UCSD-AML1 (cell line): Measurements from ENCODE around the gene SLC13A2.
"Not testable (repeated sequence)": the region's sequence is repeated elsewhere in the genome, so short reads cannot be mapped to it uniquely, and the experiment has no call there.

ENCODE experiments used
- DNase-seq: peaks from one replicate; lab custom pipeline; 2025; ENCODE audit not compliant: unreplicated experiment; lab: John Stamatoyannopoulos, UW

Gene SLC13A2, protein sequence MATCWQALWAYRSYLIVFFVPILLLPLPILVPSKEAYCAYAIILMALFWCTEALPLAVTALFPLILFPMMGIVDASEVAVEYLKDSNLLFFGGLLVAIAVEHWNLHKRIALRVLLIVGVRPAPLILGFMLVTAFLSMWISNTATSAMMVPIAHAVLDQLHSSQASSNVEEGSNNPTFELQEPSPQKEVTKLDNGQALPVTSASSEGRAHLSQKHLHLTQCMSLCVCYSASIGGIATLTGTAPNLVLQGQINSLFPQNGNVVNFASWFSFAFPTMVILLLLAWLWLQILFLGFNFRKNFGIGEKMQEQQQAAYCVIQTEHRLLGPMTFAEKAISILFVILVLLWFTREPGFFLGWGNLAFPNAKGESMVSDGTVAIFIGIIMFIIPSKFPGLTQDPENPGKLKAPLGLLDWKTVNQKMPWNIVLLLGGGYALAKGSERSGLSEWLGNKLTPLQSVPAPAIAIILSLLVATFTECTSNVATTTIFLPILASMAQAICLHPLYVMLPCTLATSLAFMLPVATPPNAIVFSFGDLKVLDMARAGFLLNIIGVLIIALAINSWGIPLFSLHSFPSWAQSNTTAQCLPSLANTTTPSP

DNA sequence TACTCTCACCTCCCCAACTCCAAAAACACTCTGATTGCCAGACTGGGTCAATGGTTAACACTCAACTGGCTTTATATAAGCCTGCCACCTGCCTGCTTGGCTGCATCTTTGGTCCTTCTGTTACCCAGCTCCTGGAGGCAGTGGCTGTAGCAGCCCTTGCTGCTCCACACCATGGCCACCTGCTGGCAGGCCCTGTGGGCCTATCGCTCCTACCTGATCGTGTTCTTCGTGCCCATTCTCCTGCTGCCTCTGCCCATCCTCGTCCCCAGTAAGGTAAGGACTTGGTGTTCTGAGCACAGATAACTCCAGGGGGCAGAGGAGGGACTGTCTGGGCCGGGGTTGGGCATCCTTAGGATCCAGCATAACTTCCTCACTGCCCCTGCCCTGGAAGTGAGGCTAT lies at the start of gene SLC13A2:
TSS of gene SLC13A2 (plus strand) at position 103 of the 400 bp plus-strand sequence. CDS start at position 172, 69 bp downstream.
- DNase-seq: no peak

DNA sequence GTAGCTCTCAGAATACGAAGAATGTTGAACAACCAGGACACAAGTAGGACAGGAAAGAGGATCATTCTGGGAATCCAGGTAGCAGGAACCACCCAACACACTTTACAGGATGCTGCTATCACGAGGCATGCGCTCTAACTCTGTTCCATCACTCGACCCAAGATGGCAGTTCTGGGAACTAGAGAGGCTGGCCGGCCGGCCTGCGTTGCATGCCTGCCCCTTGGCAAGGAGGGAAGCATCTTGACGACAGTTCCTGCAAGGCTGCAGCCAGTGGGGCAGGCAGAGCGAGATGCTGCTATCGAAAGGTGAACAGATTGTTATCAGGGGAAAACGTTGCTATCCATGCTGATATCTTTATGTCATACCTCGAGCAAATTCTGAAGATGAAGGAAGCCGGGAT lies 48.2 kb upstream of the SLC13A2 start:
- no peak for DNase-seq

DNA sequence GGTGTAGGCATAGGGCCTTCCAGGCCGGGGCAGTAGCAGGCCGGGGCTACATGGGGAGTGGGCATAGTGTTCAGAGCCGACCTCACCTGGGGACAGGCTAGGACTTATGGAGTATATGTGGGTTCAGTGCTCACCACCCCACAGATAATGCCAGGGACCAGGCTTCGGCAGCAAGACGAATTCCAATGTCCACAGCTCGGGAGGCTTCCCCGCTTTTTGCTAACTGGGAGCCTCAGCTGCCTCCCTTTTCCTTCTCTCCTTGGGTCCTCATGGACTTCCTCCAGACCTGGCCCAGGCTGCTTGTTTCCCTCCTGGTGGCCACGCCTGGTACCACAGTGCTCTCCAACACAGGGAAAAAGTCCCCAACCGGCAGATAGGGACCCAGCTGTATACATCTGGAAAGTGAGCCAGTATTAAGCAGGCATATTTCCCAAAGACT lies 47.3 kb upstream of the SLC13A2 start:
- peak; percentile 29 for DNase-seq

DNA sequence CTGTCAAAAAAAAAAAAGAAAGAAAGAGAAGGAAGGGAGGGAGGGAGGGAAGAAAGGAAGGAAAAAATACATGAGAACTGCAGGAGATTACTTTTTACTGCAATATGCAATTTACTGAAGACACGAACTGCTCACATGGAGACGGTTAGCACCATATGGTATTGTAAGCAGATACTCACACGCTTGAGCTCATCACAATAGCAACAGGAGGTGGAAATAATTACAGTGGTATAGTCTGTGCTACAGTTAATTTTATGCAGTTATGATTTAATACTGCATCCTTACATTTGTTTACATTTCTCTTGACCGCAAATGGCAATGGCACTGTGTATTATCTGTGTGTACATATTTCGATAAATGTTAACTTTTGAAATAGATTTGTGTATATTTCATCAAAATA lies 46.1 kb upstream of the SLC13A2 start:
- DNase-seq: no peak

DNA sequence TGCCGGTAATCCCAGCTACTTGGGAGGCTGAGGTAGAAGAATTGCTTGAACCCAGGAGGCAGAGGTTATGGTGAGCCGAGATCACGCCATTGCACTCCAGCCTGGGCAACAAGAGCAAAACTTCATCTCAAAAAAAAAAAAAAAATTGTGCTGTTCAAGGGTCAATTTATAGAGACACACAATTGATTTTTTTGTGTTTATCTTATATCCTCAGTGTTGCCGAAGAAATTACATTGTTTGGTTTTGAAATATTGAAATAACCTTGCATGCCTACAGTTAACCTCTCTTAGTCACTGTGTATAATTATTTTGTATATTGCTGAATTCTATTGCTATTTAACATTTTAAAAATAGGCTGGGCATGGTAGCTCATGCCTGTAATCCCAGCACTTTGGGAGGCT lies 45.5 kb upstream of the SLC13A2 start:
- DNase-seq: not testable (repeated sequence)

DNA sequence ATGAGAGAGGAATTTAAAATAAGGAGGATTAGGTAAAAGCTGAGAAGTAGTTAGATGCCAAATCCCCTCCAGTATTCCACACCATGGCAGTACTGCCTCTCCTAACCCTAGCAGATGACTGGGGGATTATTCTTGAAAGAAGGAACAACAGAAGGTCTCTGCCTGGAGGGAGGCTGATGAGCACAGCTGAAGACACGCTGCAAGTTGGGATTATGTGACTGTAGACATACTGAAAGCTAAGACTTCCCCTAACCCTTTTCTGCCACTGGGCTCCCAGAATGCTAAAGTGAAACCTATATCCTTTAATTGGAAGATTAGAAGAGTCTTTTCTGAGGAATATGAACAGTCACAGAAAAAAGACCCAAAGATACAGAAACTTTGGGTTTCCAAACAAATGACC lies 39.7 kb upstream of the SLC13A2 start:
- DNase-seq: no peak

DNA sequence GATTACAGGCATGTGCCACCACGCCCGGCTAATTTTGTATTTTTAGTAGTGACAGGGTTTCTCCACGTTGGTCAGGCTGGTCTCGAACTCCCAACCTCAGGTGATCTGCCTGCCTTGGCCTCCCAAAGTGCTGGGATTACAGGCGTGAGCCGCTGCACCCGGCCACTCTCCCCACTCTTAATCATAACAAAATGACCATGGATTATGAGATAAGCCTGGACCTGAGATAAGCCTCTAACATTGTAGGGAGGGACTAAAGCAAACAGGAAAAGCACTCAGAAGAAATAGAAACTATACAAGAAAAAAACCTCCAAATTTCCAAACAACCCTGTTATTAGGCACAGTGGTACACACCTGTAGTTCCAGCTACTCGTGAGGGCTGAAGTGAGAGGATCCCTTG lies 39.1 kb upstream of the SLC13A2 start:
- DNase-seq: not testable (repeated sequence)

DNA sequence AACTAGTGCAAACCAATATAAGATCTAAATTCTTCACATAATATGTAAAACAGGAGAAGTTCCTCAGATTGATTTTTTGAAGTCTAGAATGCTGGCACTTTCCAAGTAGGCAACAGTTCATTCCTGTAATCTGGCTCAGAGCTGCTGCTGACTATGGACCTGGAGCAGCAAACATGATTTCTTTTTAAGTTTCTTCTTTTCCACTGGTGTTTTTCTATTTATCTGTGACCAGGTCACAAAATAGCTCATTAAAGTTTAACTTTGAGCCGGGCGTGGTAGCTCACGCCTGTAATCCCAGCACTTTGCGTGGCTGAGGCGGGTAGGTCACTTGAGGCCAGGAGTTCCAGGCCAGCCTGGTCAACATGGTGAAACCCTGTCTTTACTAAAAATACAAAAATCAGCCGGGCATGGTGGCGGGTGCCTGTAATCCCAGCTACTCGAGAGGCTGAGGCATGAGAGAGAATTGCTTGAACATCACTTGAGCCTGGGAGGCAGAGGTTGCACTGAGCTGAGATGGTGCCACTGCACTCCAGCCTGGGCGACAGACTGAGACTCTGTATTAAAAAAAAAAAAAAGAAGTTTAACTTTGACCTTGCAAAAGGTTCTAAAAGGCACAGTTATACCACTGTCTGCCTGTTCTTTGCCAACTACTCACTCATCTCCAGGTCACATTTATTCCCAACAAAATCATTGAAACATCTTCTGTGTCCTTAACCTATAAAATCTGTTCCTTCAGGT lies 29.4 kb upstream of the SLC13A2 start:
- no peak for DNase-seq

DNA sequence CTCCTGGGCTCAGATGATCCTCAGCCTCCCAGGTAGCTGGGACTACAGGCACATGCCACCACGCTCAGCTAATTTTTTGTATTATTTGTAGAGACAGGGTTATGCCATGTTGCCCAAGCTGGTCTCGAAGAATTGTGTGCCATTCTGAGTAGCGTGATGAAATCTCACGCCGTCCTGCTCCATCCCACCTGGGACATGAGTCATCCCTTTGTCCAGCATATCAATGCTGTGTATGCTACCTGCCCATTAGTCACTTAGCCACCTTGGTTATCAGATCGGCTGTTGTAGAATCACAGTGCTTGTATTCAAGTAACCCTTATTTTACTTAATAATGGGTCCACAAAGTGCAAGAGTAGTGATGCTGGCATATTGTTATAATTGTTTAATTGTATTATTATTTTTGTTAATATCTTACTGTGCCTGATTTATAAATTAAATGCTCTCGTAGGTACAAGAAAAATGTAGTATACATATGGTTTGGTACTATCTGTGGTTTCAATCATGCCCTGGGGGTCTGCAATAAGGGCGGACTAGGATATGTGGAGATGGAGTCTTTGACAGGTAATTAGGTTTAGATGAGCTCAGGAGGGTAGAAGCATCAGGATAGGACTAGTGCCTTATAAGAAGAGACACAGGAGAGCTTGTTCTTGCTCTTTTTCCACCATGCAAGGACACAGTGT lies 26.6 kb upstream of the SLC13A2 start:
- no peak for DNase-seq

DNA sequence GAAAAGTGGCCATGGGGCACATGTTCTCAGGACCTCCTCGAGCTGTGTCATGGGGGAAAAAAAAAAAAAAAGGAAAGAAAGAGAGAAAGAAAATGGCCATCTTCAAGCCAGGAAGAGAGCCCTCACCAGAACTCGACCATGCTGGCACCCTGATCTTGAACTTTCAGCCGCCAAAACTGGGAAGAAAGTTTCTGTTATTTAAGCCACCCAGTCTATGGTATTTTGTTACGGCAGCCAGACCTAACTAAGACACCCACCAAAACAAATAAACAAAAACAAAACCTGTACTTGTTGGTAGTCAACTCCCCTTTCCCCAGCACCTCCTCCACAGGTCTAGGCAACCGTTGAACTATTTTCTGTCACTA lies 26.1 kb upstream of the SLC13A2 start:
- DNase-seq: no peak

DNA sequence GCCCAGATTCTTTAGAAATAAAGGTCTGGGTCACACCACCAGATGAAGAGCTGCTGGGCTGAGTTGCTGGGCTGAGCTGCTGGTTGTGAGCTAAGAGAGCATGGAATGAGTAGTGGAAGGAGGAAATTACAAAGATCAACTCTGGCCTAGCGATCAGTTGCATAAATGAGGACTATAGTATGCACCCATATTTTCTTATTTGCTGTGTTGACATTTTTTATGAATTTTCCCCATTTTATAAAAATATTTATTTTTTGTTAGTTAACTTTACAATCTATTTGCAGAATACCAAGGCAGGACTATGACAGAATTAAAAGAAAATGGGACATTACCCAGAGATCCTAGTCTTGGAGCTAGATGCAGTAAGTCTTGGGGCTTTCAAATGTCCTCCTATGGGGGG lies 23.6 kb upstream of the SLC13A2 start:
- DNase-seq: no peak

DNA sequence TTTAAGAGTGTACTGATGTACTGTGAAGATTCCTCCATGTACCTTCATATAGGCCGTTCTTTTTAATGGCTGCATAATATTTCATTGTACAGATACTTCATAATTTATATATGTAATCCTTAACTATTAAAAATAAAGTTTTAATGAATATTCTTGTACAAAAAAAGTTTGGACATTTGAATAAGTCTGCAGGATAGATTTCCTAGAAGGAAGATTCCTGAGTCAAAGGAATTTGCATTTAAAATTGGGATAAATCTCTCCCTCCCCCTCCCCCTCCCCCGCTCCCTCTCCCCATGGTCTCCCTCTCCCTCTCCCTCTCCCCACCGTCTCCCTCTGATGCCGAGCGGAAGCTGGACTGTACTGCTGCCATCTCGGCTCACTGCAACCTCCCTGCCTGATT lies 15.6 kb upstream of the SLC13A2 start:
- DNase-seq: no peak

DNA sequence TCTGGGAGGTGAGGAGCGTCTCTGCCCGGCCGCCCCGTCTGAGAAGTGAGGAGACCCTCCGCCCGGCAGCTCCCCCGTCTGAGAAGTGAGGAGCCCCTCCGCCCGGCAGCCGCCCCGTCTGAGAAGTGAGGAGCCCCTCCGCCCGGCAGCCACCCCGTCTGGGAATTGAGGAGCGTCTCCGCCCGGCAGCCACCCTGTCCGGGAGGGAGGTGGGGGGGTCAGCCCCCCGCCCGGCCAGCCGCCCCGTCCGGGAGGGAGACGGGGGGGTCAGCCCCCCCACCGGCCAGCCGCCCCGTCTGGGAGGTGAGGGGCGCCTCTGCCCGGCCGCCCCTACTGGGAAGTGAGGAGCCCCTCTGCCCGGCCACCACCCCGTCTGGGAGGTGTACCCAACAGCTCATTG lies 14.6 kb upstream of the SLC13A2 start:
- DNase-seq: not testable (repeated sequence)

DNA sequence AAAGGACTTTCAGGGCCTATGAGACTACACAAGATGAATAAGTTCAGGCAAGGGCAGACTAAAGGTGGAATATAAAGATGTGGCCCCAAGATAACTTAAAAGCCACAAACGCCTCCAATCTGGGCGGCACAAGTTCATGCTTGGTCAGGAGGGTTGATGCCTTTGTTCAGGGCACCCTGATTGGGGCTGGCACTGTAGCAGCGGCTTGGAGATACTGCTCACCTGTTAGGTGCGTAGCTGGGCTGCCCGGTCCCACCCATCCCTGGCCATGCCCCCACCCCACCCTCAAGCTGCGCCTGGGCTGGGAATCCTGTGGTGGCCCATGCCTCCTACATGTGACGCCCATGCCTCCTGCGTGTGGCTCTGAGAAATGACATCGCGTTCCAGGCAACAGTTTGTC lies 12.5 kb upstream of the SLC13A2 start:
- no peak for DNase-seq

DNA sequence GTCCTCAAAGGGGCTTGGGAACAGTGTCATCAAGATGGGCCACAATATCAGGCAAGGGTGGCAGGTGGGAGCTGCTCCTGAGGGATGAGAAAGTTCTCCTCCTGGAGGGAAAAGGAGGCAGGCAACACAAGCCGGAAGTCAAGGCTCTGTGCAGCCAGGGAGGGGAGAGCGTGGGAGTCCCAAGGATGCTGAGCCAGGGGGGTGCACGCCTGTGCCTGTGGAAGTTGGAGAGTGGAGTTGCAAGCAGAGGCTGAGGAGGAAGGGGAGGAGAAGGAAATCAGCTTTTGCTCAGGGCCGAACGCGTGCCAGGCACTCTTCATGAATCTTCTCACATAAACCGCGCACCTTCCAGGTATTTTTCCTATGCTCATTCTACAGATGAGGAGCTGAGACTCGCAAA lies 7.4 kb upstream of the SLC13A2 start:
- no peak for DNase-seq

DNA sequence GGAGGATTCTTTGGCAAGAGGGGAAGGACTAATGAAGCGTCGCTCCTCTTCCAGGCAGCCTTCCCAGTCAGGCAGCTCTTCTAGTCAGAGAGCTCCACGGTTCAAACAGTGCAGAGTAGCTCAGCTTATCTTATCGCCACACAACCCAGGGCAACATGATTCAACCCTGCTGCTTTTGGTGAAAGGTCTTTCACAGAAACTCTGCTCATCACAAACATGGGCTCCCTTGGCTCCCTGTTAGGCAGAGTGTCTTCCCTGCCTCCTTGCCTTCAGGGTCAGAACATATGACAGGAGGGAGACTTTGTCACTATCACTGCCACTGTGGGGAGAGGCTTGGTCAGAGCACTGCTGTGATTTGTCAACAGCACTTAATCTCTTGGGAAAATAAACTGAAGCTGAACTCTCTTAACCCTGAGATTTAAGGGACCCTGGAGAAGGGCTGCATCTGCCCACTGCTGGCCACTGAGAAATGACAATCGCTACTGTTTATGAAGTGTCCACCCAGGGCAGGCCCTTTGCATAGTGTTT lies 6.9 kb upstream of the SLC13A2 start:
- no peak for DNase-seq

DNA sequence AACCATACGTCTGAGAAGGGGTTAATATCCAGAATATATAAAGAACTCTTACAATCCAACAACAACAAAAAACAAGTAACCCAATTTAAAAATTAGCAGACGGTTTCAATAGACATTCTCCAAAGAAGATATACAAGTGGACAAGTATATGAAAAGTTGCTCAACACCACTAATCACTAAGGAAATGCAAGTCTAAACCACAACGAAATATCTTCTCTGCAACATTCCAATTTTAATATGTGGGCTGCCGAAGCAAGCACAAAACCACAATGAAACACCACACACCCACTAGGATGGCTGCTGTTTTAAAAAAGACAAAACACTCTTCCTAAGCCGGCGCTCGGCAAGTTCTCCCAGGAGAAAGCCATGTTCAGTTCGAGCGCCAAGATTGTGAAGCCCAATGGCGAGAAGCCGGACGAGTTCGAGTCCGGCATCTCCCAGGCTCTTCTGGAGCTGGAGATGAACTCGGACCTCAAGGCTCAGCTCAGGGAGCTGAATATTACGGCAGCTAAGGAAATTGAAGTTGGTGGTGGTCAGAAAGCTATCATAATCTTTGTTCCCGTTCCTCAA lies 5.9 kb upstream of the SLC13A2 start:
- no peak for DNase-seq

DNA sequence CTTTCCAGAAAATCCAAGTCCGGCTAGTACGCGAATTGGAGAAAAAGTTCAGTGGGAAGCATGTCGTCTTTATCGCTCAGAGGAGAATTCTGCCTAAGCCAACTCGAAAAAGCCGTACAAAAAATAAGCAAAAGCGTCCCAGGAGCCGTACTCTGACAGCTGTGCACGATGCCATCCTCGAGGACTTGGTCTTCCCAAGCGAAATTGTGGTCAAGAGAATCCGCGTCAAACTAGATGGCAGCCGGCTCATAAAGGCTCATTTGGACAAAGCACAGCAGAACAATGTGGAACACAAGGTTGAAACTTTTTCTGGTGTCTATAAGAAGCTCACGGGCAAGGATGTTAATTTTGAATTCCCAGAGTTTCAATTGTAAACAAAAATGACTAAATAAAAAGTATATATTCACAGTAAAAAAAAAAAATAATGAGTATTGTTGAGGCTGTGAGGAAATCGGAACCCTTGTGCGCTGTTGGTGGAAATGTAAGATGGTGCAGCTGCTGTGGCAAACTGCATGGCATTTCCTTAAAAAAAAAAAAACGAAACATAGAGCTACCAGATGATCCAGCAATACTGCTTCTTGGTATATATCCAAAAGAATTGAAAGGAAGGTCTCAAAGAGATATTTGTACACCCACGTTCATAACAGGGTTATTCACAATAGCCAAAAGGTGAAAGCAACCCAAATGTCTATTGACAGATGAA lies 5.3 kb upstream of the SLC13A2 start:
- not testable (repeated sequence) for DNase-seq

DNA sequence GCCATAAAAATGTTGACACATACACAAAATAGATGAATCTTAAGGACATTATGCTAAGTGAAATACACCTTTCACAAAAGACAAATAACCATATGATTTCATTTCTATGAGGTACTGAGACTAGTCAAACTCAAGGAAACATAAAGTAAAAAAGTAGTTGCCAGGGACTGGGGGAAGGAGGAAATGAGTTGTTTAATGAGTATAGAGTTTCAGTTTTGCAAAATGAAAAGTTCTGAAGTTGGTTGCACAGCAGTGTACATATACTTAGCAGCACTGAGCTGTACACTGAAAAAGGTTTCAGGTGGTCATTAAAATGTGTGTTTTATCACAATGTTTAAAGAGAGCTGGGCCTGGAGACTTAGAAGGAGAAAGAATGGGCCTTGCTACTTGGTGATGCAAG lies 4.7 kb upstream of the SLC13A2 start:
- DNase-seq: no peak

DNA sequence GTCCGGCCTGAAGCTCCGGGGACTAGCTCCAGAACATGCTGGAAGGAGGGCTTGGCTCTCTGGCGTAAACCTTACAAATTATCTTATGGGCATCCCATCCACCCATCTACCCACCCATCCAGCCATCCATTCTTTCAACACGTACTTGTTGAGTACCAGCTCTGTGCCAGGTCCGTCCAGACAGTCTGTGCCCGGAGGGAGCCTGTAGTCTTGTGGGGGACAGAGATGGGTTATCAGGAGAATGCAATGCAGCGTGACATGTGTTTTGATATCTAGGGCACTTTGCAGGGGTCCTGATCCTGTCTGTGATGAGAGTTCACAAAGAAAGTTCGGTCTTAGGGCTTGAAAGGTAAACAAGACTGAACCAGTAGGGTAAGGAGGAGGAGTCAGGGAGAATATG lies 4.1 kb upstream of the SLC13A2 start:
- DNase-seq: no peak
